HG02943 (cell line): ENCODE measurements around the gene DENND5A.

Experiments used
- ATAC-seq: cut with Tn5 transposase; IDR thresholded peaks from one replicate; pipeline ENCODE4 v1.9.1; 2021; ENCODE audit warnings: mild to moderate bottlenecking, low read depth, moderate library complexity; ENCODE audit not compliant: unreplicated experiment

Gene DENND5A

GRCh38 chr11:9142732-9143131 lies 122.4 kb downstream of the DENND5A start:
- ATAC-seq, result no peak

- no peak for ATAC-seq
These were observed 124.0 kb downstream of the DENND5A start for GRCh38 chr11:9141186-9141585.

- ATAC-seq, result no peak
These were observed 125.4 kb downstream of the DENND5A start for GRCh38 chr11:9139628-9140357.

GRCh38 chr11:9138612-9139579 lies 126.3 kb downstream of the DENND5A start:
- no peak for ATAC-seq

GRCh38 chr11:9138133-9138453 lies 127.1 kb downstream of the DENND5A start:
- no peak for ATAC-seq

- peak; percentile 81 for ATAC-seq
These were observed 127.6 kb downstream of the DENND5A start for GRCh38 chr11:9137293-9138132.

GRCh38 chr11:9136741-9137140 lies 128.4 kb downstream of the DENND5A start:
- ATAC-seq, result no peak

GRCh38 chr11:9133956-9134355 lies 131.2 kb downstream of the DENND5A start:
- no peak for ATAC-seq

- ATAC-seq, result no peak
These were observed 132.8 kb downstream of the DENND5A start for GRCh38 chr11:9132203-9132878.

- no peak for ATAC-seq
These were observed 134.9 kb downstream of the DENND5A start for GRCh38 chr11:9130297-9130696.

- no peak for ATAC-seq
These were observed 138.5 kb downstream of the DENND5A start for GRCh38 chr11:9126636-9127035.

GRCh38 chr11:9125185-9125886 lies 139.8 kb downstream of the DENND5A start:
- no peak for ATAC-seq

GRCh38 chr11:9123595-9124304 lies 141.4 kb downstream of the DENND5A start:
- ATAC-seq, result no peak

- no peak for ATAC-seq
These were observed 143.7 kb downstream of the DENND5A start for GRCh38 chr11:9121469-9121796.

- no peak for ATAC-seq
These were observed 144.3 kb downstream of the DENND5A start for GRCh38 chr11:9120664-9121468.

- ATAC-seq, result no peak
These were observed 146.9 kb downstream of the DENND5A start for GRCh38 chr11:9118277-9118676.

GRCh38 chr11:9112075-9112474 lies 153.1 kb downstream of the DENND5A start:
- ATAC-seq, result no peak
